Body of pancreas (tissue), 4 donors: Measurements from ENCODE around the gene ZSCAN18.

Experiments used
- CTCF ChIP-seq, 7 experiments: fragments of 450-650 bp in 4 of 7; fragments of 200-600 bp in 3 of 7; sonication (generic) in 3 of 7; IDR thresholded peaks; one replicate each; pipeline ENCODE4 v1.5.1; 2016 to 2019; ENCODE audit warnings: antibody characterized with exemption in 7 of 7
- POLR2A ChIP-seq, 3 donors: fragments of 450-650 bp; IDR thresholded peaks; one replicate each; pipeline ENCODE4 v1.6.1; 2016; ENCODE audit warnings: antibody characterized with exemption in 3 of 3, mild to moderate bottlenecking in 2 of 3

- TF ChIP-seq CTCF (IDR thresholded peaks at IDR 0.05), result no peak
- TF ChIP-seq POLR2A (IDR thresholded peaks at IDR 0.05), result no peak
Measured at GRCh38 chr19:58079792-58080191, 18.2 kb downstream of the ZSCAN18 start.
